ENCODE measurements around the gene RAB34.

The RAB34 gene

DNA sequence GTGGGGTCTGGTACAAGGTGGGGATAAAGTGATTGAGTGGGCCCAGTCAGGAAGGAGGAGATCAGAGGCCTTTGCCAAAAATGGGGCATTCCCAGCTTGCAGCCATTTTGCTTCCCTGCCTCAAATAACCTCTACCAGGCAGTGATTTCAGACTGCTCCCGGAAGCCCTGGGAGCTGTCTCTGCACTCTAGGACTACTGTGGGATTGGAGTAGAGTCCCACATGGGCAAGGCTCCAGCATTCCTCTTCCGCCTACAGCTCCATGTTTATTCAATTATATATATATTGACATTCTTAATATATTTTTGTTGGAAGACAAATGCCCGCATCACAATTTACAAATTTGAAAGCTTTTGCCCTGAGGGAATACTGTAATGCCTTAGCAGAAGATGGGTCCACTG, 42.2 kb downstream of the RAB34 start:
- no peak overlapping the region for H3K4me3 ChIP-seq (ENCODE audit: low read depth, low read length)
- POLR2A ChIA-PET: no interaction called here
- TF ChIP-seq, protein P1, sequence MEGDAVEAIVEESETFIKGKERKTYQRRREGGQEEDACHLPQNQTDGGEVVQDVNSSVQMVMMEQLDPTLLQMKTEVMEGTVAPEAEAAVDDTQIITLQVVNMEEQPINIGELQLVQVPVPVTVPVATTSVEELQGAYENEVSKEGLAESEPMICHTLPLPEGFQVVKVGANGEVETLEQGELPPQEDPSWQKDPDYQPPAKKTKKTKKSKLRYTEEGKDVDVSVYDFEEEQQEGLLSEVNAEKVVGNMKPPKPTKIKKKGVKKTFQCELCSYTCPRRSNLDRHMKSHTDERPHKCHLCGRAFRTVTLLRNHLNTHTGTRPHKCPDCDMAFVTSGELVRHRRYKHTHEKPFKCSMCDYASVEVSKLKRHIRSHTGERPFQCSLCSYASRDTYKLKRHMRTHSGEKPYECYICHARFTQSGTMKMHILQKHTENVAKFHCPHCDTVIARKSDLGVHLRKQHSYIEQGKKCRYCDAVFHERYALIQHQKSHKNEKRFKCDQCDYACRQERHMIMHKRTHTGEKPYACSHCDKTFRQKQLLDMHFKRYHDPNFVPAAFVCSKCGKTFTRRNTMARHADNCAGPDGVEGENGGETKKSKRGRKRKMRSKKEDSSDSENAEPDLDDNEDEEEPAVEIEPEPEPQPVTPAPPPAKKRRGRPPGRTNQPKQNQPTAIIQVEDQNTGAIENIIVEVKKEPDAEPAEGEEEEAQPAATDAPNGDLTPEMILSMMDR (IDR thresholded peaks at IDR 0.05; ENCODE audit: insufficient read depth, low read length, missing control alignments): no peak
- DNase-seq (ENCODE audit: low read depth, low spot score): no peak
- CTCF ChIA-PET: interaction anchor here (0.6 to 2.0 kb wide), 8 partner anchors 9 to 75 kb away, joined by 3 to 4 read pairs (median 3); partner anchors contain the start of gene TLCD1

DNA sequence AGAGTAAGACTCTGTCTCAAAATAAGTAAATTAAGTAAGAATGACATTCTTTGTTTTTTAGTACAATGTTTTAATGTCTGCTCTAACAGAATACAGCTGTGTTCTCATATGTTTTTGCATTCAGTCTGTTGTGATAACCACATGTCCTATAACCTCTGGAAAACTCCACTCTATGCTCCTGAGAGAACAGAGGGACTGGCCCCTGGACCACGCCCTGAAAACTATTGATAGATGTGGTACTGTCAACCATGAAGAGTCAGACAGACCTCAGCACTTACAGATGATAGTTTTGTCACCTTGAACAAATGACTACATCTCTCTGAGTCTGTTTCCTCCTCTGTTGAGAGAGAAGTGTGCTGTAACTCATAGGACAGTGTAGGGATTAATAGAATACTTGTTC, 47.8 kb downstream of the RAB34 start:
- H3K4me3 ChIP-seq (ENCODE audit: low read depth, low read length): no peak overlapping the region
- no peak for DNase-seq (ENCODE audit: low read depth, low spot score)
- TF ChIP-seq, protein P1 (IDR thresholded peaks at IDR 0.05; ENCODE audit: insufficient read depth, low read length, missing control alignments): no peak
- ChIA-PET CTCF (interaction anchor here (1.7 kb wide), 1 partner anchor 23 kb away, joined by 8 read pairs; no protein-coding TSS in a partner anchor), POLR2A (no interaction called here)

DNA sequence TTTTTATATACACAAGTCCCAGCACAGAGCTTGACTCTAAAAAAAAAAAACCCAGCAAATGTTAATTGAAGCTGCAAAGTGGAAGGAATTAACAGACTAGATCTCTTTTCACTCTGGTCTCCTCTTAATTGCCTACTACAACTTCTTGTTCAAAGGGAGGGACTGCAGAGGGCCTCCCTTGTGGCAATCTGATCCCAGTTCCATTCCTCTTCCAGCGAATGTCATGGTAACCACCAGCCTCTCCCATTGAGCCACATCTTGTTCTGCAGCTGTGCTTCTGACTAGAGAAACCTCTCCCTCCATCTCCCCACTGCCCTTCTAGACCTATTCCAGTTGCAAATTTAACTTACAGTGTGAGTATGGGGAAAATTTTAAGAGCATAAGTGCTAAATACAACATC, 49.8 kb downstream of the RAB34 start:
- ChIA-PET CTCF (interaction anchor here (1.0 to 1.4 kb wide), 3 partner anchors 21 to 55 kb away, joined by 3 to 4 read pairs (median 4); no protein-coding TSS in a partner anchor), POLR2A (interaction anchor here (1.6 kb wide), 1 partner anchor 23 kb away, joined by 5 read pairs; the partner anchor contains the start of gene BLTP2)
- TF ChIP-seq, protein P1 (IDR thresholded peaks at IDR 0.05; ENCODE audit: insufficient read depth, low read length, missing control alignments): no peak
- DNase-seq (ENCODE audit: low read depth, low spot score): no peak
- H3K4me3 ChIP-seq (ENCODE audit: low read depth, low read length): no peak overlapping the region

DNA sequence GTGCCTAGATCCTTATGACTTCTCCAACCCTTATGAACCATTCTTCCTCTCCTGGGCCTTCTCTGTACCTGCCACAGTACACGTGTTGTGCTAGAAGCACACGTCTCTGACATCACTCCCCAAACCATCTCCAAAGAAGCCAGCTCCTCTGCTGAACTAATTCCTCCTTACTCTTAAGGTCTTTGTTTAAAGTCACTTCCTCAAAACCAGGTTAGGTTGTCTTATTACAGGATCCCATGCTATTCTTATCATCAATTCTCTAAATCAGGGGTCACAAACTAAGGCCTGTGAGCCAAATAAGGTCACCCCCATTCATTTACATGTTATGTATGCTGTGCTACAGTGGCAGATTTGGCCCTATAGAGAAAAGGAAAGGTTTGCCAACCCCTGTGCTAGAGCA, 51.7 kb downstream of the RAB34 start:
- no peak overlapping the region for H3K4me3 ChIP-seq (ENCODE audit: low read depth, low read length)
- CTCF ChIA-PET: interaction anchor here (7.2 kb wide), 1 partner anchor 21 kb away, joined by 63 read pairs; the partner anchor contains the start of gene BLTP2
- TF ChIP-seq, protein P1 (IDR thresholded peaks at IDR 0.05; ENCODE audit: insufficient read depth, low read length, missing control alignments): no peak
- no peak for DNase-seq (ENCODE audit: low read depth, low spot score)
- POLR2A ChIA-PET: no interaction called here

All from AG04449 (cell line).